Endodermal cell (in vitro differentiated cells): ENCODE data around the gene FGL2. TPM values are rescaled to one million over a fixed set of nuclear protein-coding genes. Genes with fewer than 3 reads are reported as not detected.
"Not testable (repeated sequence)": the region's sequence is repeated elsewhere in the genome, so short reads cannot be mapped to it uniquely, and the experiment has no call there.

Experiments used
- DNase-seq: peaks from one replicate; pipeline ENCODE4 v3.0.0-alpha.2; 2017
- H3K27ac ChIP-seq: 2 replicates; pipeline ENCODE4 v1.5.1; 2013; ENCODE audit warnings: mild to moderate bottlenecking, low read depth, low read length, moderate library complexity
- H3K27me3 ChIP-seq: 2 replicates; pipeline ENCODE4 v1.6.1; 2013; ENCODE audit warnings: mild to moderate bottlenecking, low read length, moderate library complexity; ENCODE audit not compliant: insufficient read depth, control insufficient read depth, poor library complexity, severe bottlenecking
- H3K36me3 ChIP-seq: 2 replicates; pipeline ENCODE4 v1.7.0; 2013; ENCODE audit warnings: mild to moderate bottlenecking, low read length, moderate library complexity; ENCODE audit not compliant: control insufficient read depth, insufficient read depth
- H3K4me1 ChIP-seq: one replicate; pipeline ENCODE4 v1.7.0; 2013; ENCODE audit warnings: low read length; ENCODE audit not compliant: control insufficient read depth, insufficient read depth
- H3K4me3 ChIP-seq: 2 replicates; pipeline ENCODE4 v1.5.1; 2013; ENCODE audit warnings: mild to moderate bottlenecking, low read length, moderate library complexity
- H3K9ac ChIP-seq: 2 replicates; pipeline ENCODE4 v1.6.1; 2013; ENCODE audit warnings: mild to moderate bottlenecking, low read length, moderate library complexity; ENCODE audit not compliant: poor library complexity, severe bottlenecking; ENCODE audit errors: extremely low read depth
- H3K9me3 ChIP-seq: 2 replicates; pipeline ENCODE4 v1.6.1; 2013; ENCODE audit warnings: mild to moderate bottlenecking, low read length, moderate library complexity; ENCODE audit not compliant: control insufficient read depth
- H3K27ac Mint-ChIP-seq: 2 replicates; pipeline ENCODE4 v1.8.0; 2020; ENCODE audit warnings: mixed read lengths
- H3K27me3 Mint-ChIP-seq: 2 replicates; pipeline ENCODE4 v1.8.0; 2021; ENCODE audit warnings: mild to moderate bottlenecking, mixed read lengths; ENCODE audit not compliant: insufficient read depth
- H3K36me3 Mint-ChIP-seq: 2 replicates; pipeline ENCODE4 v1.8.0; 2020; ENCODE audit warnings: low read depth, mixed read lengths
- H3K4me1 Mint-ChIP-seq: 2 replicates; pipeline ENCODE4 v1.8.0; 2020; ENCODE audit warnings: mixed read lengths
- H3K4me3 Mint-ChIP-seq: 2 replicates; pipeline ENCODE4 v1.8.0; 2020; ENCODE audit warnings: mild to moderate bottlenecking, moderate library complexity, mixed read lengths
- H3K9me3 Mint-ChIP-seq: 2 replicates; pipeline ENCODE4 v1.8.0; 2020; ENCODE audit warnings: mild to moderate bottlenecking, mixed read lengths
- CTCF ChIP-seq: fragments of 200-600 bp; sonication (generic); conservative IDR thresholded peaks from 2 replicates; pipeline ENCODE4 v1.5.0; 2021; ENCODE audit warnings: antibody characterized with exemption, mild to moderate bottlenecking
- WGBS, 2 experiments: methylation state at CpG; one replicate each; pipeline versions ENCODE4 v1.1.5 to v1.1.7; 2013; ENCODE audit warnings: missing lambda C conversion rate in 2 of 2, mixed read lengths in 1 of 2; ENCODE audit not compliant: insufficient coverage in 1 of 2, insufficient read length in 1 of 2; 5-methylcytosine and 5-hydroxymethylcytosine counted together
- total RNA-seq, 2 donors: library from RNA; stranded (reverse); fragmentation: NEBNext Ultra II Directional in 1 of 2; extraction: Animal tissue kit (Norgen Biotek cat#: 25700) in 1 of 2; gene quantifications; 2 replicates in 1 of 2; 3 replicates in 1 of 2; pipeline ENCODE4 v1.2.1, GENCODE V29; 2021

Gene FGL2
- total RNA-seq, 2 donors from 2014 or later, result not detected

- Mint-ChIP-seq H3K27ac (no peak overlapping the region), H3K36me3 (no peaks in the 10 kb centered on the region), H3K9me3 (no peaks in the 10 kb centered on the region), H3K4me3 (no peak overlapping the region), H3K27me3 (no peaks in the 10 kb centered on the region), H3K4me1 (peaks cover 13% of the 10 kb centered on the region)
- Histone ChIP-seq H3K4me3 (no peak overlapping the region), H3K27me3 (no peaks in the 10 kb centered on the region), H3K36me3 (no peaks in the 10 kb centered on the region), H3K9ac (no peak overlapping the region), H3K4me1 (no peaks in the 10 kb centered on the region), H3K9me3 (no peaks in the 10 kb centered on the region), H3K27ac (no peak overlapping the region)
- no peak for DNase-seq
- TF ChIP-seq CTCF, result no peak
- 95 to 96% methylated on average over 2 of the region's 2 CpGs for WGBS, 2 experiments
Observed at GRCh38 chr7:77238703-77239136, 39.1 kb upstream of the FGL2 start.

GRCh38 chr7:77235276-77235675, 35.7 kb upstream of the FGL2 start:
- WGBS, 2 experiments, result 88 to 96% methylated on average over 2 of the region's 2 CpGs
- H3K9ac ChIP-seq, result no peak overlapping the region
- Mint-ChIP-seq H3K9me3 (peaks cover 5% of the 10 kb centered on the region), H3K4me1 (no peaks in the 10 kb centered on the region), H3K27ac (no peak overlapping the region), H3K4me3 (no peak overlapping the region), H3K36me3 (no peaks in the 10 kb centered on the region), H3K27me3 (peaks cover under 1% of the 10 kb centered on the region)
- H3K4me1 ChIP-seq, result no peaks in the 10 kb centered on the region
- no peaks in the 10 kb centered on the region for H3K9me3 ChIP-seq
- no peaks in the 10 kb centered on the region for H3K27me3 ChIP-seq
- H3K36me3 ChIP-seq, result no peaks in the 10 kb centered on the region
- TF ChIP-seq CTCF, result no peak
- no peak overlapping the region for H3K27ac ChIP-seq
- no peak for DNase-seq
- no peak overlapping the region for H3K4me3 ChIP-seq

- no peaks in the 10 kb centered on the region for H3K36me3 ChIP-seq
- Mint-ChIP-seq H3K4me3 (no peak overlapping the region), H3K4me1 (no peaks in the 10 kb centered on the region), H3K27ac (no peak overlapping the region), H3K36me3 (no peaks in the 10 kb centered on the region), H3K27me3 (peaks cover 2% of the 10 kb centered on the region), H3K9me3 (peaks cover 8% of the 10 kb centered on the region)
- H3K27ac ChIP-seq, result no peak overlapping the region
- 85 to 100% methylated on average over 2 of the region's 2 CpGs for WGBS, 2 experiments
- no peaks in the 10 kb centered on the region for H3K4me1 ChIP-seq
- no peak for TF ChIP-seq CTCF
- H3K4me3 ChIP-seq, result no peak overlapping the region
- H3K27me3 ChIP-seq, result no peaks in the 10 kb centered on the region
- no peak for DNase-seq
- no peaks in the 10 kb centered on the region for H3K9me3 ChIP-seq
- H3K9ac ChIP-seq, result no peak overlapping the region
Observed at GRCh38 chr7:77232467-77232866, 32.8 kb upstream of the FGL2 start.

GRCh38 chr7:77228795-77229194, 29.2 kb upstream of the FGL2 start:
- H3K27me3 Mint-ChIP-seq, H3K4me3 ChIP-seq, H3K4me3 Mint-ChIP-seq, H3K36me3 ChIP-seq, H3K9me3 ChIP-seq, DNase-seq, H3K4me1 ChIP-seq, H3K36me3 Mint-ChIP-seq, H3K27ac Mint-ChIP-seq, H3K27ac ChIP-seq, H3K4me1 Mint-ChIP-seq, H3K9me3 Mint-ChIP-seq, H3K27me3 ChIP-seq, H3K9ac ChIP-seq: not testable (repeated sequence)
